ENCODE results near the gene LNX1. TPM values are rescaled to one million over a fixed set of nuclear protein-coding genes. Genes with fewer than 3 reads are reported as not detected.
A peak's percentile ranks its signal among the peaks of the same experiment; 100 is the strongest.

The LNX1 gene
- total and polyA plus RNA-seq, 9 of the 15 experiments (the other 6 are each of a cell fraction or from before 2014, with no cell fraction given) = 0.40 to 3.6 (median 2.2) TPM

DNA sequence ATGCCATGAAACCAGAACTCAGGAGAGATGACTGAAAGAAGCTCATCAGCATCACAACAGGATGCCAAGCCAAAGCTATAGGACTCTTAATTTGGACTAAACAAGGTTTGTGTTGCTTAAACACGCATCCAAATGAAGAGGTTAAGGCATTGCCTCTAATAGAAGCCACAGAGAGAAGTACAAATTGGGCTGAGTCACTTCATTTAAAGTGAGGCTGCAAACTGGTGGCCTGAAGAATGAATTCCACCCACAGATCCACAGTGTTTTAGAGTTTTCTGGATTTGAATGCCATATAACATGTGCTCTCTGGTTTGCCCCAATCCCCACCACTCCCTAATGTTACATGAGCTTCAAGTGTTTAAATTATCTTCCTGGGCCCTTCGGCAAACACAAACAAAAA is 110.4 kb downstream of the LNX1 start:
- Histone ChIP-seq H3K4me1 (replicated peaks in 1 of 2; ENCODE audit: control insufficient read depth in 2 of 2, insufficient read depth in 2 of 2, low read length in 2 of 2) (peaks cover 0 to 2% of the 10 kb centered on the region in 2 experiments; a peak in 2 of 5 replicates), H3K4me3 (no peak overlapping the region), H3K27me3 (ENCODE audit: control insufficient read depth in 2 of 2, insufficient read depth in 2 of 2, low read length in 2 of 2) (no peaks in the 10 kb centered on the region), H4K20me1 (replicated peaks; ENCODE audit: control insufficient read depth, insufficient read depth, low read length) (no peaks in the 10 kb centered on the region), H3K4me2 (ENCODE audit: insufficient read depth, low read length) (no peak overlapping the region), H3K9me3 (replicated peaks; ENCODE audit: control insufficient read depth, insufficient read depth, low read depth, low read length) (no peaks in the 10 kb centered on the region), H2AFZ (ENCODE audit: low read depth, low read length) (no peak overlapping the region), H3K9ac (ENCODE audit: insufficient read depth in 1 of 2, low read depth in 2 of 2, low read length in 2 of 2) (no peak overlapping the region), H3K36me3 (ENCODE audit: control insufficient read depth, insufficient read depth, low read length) (no peaks in the 10 kb centered on the region), H3K9me1 (ENCODE audit: control insufficient read depth, insufficient read depth, low read length) (no peaks in the 10 kb centered on the region), H3K79me2 (ENCODE audit: control insufficient read depth, insufficient read depth, low read length) (no peaks in the 10 kb centered on the region), H3K27ac (ENCODE audit: extremely low read depth, low read depth, low read length) (no peak overlapping the region)
- ChIA-PET POLR2A (interaction anchor here (0.6 kb wide), 1 partner anchor 20 kb away, joined by 3 read pairs; no protein-coding TSS in a partner anchor), CTCF (ENCODE audit: low intra/inter-chr PET ratio) (no interaction called here)
- in situ Hi-C loops (cut with MboI) = loop anchor here (25.0 kb wide), 1 partner anchor 756 kb away; the partner anchor contains the start of gene PDGFRA
- WGBS (ENCODE audit: insufficient coverage, low coverage, missing lambda C conversion rate) = 39% methylated on average over 2 of the region's 2 CpGs
- BruUV-seq (replicated peaks) = no TSS peak
- FAIRE-seq (no peak), ATAC-seq (no peak), DNase-seq (ENCODE audit: extremely low read depth in 1 of 4, low spot score in 3 of 4) (no peak)
- TF ChIP-seq NFE2 (IDR thresholded peaks at IDR 0.05; ENCODE audit: low read depth) (peak; percentile 72), ZNF140 (CRISPR knock-in tag; IDR thresholded peaks at IDR 0.05) (no peak), MAFG (tag; conservative IDR thresholded peaks at IDR 0.05) (0 out of 2 replicates have a peak, but pooled peaks have one; percentile 13), ZNF436 (CRISPR knock-in tag; IDR thresholded peaks at IDR 0.05) (no peak), EP300 (IDR thresholded peaks at IDR 0.05; ENCODE audit: low read length) (no peak), C11orf30 (IDR thresholded peaks at IDR 0.05; ENCODE audit: low read depth) (0 out of 2 replicates have a peak, but pooled peaks have one; percentile 8), ZNF224 (CRISPR knock-in tag; IDR thresholded peaks at IDR 0.05) (no peak), NR2F6 (CRISPR knock-in tag; IDR thresholded peaks at IDR 0.05) (no peak), ZNF717 (CRISPR knock-in tag; IDR thresholded peaks at IDR 0.05) (no peak)
- TF ChIP-seq, protein P1, sequence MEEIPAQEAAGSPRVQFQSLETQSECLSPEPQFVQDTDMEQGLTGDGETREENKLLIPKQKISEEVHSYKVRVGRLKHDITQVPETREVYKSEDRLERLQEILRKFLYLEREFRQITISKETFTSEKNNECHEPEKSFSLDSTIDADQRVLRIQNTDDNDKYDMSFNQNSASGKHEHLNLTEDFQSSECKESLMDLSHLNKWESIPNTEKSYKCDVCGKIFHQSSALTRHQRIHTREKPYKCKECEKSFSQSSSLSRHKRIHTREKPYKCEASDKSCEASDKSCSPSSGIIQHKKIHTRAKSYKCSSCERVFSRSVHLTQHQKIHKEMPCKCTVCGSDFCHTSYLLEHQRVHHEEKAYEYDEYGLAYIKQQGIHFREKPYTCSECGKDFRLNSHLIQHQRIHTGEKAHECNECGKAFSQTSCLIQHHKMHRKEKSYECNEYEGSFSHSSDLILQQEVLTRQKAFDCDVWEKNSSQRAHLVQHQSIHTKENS (CRISPR knock-in tag; IDR thresholded peaks at IDR 0.05) = no peak
- intact Hi-C loops (cut with micrococcal nuclease) = no loop called here
